Prostate gland (tissue), 2 donors: ENCODE measurements around the gene RARA.

Experiments
- POLR2A ChIP-seq: fragments of 450-650 bp; IDR thresholded peaks from one replicate; pipeline ENCODE4 v1.6.1; 2016; ENCODE audit warnings: antibody characterized with exemption, mild to moderate bottlenecking
- POLR2AphosphoS5 ChIP-seq: sonication (generic); formaldehyde crosslinking; IDR thresholded peaks from one replicate; pipeline ENCODE4 v1.6.1; 2017; ENCODE audit warnings: antibody characterized with exemption
- TF ChIP-seq, protein P1 (sequence below), 4 experiments: fragments of 200-600 bp in 2 of 4; fragments of 450-650 bp in 2 of 4; sonication (generic) in 2 of 4; IDR thresholded peaks; 1 replicate in 3 of 4; 2 replicates in 1 of 4; pipeline ENCODE4 v1.5.1; 2016 to 2019; ENCODE audit warnings: antibody characterized with exemption in 4 of 4, mild to moderate bottlenecking in 2 of 4, moderate library complexity in 2 of 4

GRCh38 chr17:40382251-40382650 is 73.3 kb downstream of the RARA start:
- TF ChIP-seq, protein P1, sequence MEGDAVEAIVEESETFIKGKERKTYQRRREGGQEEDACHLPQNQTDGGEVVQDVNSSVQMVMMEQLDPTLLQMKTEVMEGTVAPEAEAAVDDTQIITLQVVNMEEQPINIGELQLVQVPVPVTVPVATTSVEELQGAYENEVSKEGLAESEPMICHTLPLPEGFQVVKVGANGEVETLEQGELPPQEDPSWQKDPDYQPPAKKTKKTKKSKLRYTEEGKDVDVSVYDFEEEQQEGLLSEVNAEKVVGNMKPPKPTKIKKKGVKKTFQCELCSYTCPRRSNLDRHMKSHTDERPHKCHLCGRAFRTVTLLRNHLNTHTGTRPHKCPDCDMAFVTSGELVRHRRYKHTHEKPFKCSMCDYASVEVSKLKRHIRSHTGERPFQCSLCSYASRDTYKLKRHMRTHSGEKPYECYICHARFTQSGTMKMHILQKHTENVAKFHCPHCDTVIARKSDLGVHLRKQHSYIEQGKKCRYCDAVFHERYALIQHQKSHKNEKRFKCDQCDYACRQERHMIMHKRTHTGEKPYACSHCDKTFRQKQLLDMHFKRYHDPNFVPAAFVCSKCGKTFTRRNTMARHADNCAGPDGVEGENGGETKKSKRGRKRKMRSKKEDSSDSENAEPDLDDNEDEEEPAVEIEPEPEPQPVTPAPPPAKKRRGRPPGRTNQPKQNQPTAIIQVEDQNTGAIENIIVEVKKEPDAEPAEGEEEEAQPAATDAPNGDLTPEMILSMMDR (IDR thresholded peaks at IDR 0.05) = no peak
- no peak for TF ChIP-seq POLR2AphosphoS5
- no peak for TF ChIP-seq POLR2A
